LHCN-M2 (cell line): Measurements from ENCODE around the gene GPRC5C. TPM values are rescaled to one million over a fixed set of nuclear protein-coding genes. Genes with fewer than 3 reads are reported as not detected.
"Not testable (repeated sequence)": the region's sequence is repeated elsewhere in the genome, so short reads cannot be mapped to it uniquely, and the experiment has no call there.

Experiments
- DNase-seq: peaks from one replicate; pipeline ENCODE4 v3.0.0-alpha.2; 2012; ENCODE audit warnings: low read depth
- total RNA-seq: library from RNA; depleted of rRNA; stranded (reverse); fragments of >200 nt; gene quantifications from 2 replicates; pipeline ENCODE4 v1.2.3, GENCODE V29; 2014

GPRC5C gene
- total RNA-seq, 1 experiment from 2014 or later, result not detected

DNA sequence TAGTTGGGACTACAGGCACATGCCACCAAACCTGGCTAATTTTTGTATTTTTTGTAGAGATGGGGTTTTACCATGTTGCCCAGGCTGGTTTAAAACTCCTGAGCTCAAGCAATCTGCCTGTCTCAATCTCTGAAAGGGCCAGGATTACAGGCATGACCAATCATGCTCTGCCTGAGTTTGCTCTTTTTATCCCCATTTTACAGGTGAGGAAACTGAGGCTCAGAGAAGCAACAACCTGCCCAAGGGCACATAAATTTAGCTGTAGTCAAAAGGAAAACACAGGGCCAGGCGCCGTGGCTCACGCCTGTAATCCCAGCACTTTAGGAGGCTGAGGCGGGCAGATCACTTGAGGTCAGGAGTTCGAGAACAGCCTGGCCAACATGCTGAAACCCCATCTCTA is 26.6 kb upstream of the GPRC5C start:
- not testable (repeated sequence) for DNase-seq

GRCh38 chr17:74407384-74407783 is 24.5 kb upstream of the GPRC5C start:
- no peak for DNase-seq

DNA sequence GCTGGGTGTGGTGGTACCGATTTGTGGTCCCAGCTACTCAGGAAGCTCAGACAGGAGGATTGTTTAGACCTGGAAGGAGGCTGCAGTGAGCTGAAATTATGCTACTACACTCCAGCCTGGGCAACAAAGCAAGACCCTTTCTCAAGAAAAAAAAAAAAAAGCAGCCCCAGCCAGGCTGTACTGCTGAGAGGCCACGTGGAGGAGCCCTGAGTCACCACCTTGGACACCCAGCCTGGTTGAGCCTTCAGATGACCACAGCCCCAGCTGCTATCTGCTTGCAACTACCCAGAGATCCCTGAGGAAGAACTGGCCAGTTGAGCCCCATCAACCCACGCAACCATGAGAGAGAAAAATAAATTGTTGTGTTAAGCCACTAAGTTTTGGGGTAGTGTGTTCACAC is 23.6 kb upstream of the GPRC5C start:
- no peak for DNase-seq

GRCh38 chr17:74408815-74409214 is 23.1 kb upstream of the GPRC5C start:
- DNase-seq, result no peak

GRCh38 chr17:74410001-74410443 is 21.9 kb upstream of the GPRC5C start:
- DNase-seq, result no peak

- no peak for DNase-seq
These were observed 19.3 kb upstream of the GPRC5C start for GRCh38 chr17:74412581-74412980.

GRCh38 chr17:74413491-74413890 is 18.4 kb upstream of the GPRC5C start:
- no peak for DNase-seq

GRCh38 chr17:74414510-74414909 is 17.4 kb upstream of the GPRC5C start:
- no peak for DNase-seq

- DNase-seq, result no peak
These were observed 16.1 kb upstream of the GPRC5C start for GRCh38 chr17:74415608-74416396.

DNA sequence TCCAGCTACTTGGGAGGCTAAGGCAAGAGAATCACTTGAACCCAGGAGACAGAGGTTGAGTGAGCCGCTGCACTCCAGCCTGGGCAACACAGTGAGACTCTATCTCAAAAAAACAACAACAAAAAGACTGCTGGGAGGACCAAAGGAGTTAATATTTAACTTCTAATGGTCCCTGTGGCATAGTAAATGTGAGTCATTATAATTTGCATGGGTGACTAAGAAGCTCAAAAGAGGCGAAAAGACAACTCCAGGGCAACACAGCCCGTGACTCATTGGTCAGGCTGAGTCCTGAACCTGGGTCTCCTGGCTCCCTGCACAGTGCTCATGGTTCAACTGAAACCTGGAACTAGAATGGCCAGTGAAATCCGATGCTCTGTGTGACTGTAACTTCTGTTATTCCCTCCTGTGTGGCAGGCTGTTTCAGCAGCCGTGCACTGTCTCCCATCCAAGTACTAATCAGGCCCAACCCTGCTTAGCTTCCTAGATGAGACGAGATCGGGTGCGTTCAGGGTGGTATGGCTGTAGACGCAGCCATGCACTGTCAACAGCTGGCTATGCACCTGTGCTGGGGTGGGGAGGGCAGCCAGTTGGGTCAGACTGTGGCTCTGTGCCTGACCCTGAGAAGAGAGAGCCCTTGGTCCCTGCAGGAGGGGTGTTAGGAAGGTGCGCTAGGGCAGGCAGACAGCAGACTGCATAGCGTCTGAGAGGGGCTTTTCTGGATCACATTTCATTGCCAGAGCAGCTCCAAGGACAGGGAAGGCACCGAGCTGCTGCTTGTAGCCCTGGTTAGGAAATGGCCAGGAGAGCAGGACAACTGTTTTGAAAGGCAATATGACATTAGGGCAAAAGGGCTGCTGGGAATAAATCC is 14.5 kb upstream of the GPRC5C start:
- DNase-seq, result no peak

- no peak for DNase-seq
These were observed 11.9 kb upstream of the GPRC5C start for GRCh38 chr17:74419928-74420411.

GRCh38 chr17:74424117-74424516 is 7.8 kb upstream of the GPRC5C start:
- DNase-seq, result no peak

- no peak for DNase-seq
These were observed 7.2 kb upstream of the GPRC5C start for GRCh38 chr17:74424657-74425056.

- DNase-seq, result no peak
These were observed 5.3 kb upstream of the GPRC5C start for GRCh38 chr17:74426551-74427047.

- no peak for DNase-seq
These were observed 4.7 kb upstream of the GPRC5C start for GRCh38 chr17:74427048-74427762.

- DNase-seq, result no peak
These were observed 4.1 kb upstream of the GPRC5C start for GRCh38 chr17:74427763-74428153.

DNA sequence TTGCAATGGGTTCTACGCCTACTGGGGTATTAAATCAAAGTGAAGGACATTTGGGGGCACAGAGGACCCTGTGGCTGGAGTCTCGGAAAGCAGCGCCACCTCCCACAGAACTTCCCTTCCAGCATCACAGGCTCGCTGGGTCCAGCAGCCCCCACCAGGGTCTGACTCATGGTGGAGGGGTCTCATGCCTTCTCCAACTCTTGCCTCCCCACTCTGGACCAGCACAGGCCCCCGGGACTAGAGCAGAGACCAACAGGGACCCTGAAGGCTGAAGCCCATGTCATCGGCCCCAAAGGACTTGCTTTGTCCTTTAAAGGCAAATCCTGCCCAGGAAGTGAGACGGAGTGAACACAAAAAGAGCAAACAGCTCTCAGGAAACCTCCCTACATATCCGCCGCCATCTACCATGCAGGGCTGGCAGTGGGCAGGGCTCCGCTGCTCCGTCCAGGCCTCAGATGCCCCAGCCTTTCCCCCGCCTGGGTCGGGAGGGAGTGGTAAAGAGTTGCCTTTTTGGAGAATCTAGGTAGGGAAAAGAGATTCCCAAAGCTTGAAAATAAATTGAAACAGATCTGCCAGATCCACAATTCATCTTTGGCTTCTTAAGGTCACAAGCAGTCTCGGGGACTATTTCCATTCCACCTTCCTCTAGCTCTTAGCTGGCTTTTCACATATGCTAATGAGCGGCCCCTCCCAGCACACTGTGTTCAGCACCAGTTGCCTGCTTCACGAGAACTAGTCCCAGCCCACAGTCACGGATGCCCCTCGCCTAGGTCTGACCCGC is 2.1 kb upstream of the GPRC5C start:
- no peak for DNase-seq

GRCh38 chr17:74430385-74430705 is 1.5 kb upstream of the GPRC5C start:
- DNase-seq, result no peak

GRCh38 chr17:74430706-74431567 is 951 bp upstream of the GPRC5C start:
- no peak for DNase-seq

- no peak for DNase-seq
These were observed 469 bp downstream of the GPRC5C start for GRCh38 chr17:74432424-74432690.
